PFSK-1 (cell line): ENCODE data around the gene C3orf38.

ENCODE experiments used
- POLR2AphosphoS5 ChIP-seq: IDR thresholded peaks from 2 replicates; pipeline ENCODE4 v1.6.1; 2012; ENCODE audit warnings: low read depth, mild to moderate bottlenecking, control low read depth, low read length, moderate library complexity
- SIN3A ChIP-seq: IDR thresholded peaks from 2 replicates; pipeline ENCODE4 v1.6.1; 2012; ENCODE audit warnings: mild to moderate bottlenecking, low read length, moderate library complexity, borderline replicate concordance; ENCODE audit not compliant: insufficient read depth
- TAF1 ChIP-seq: IDR thresholded peaks from 2 replicates; pipeline ENCODE4 v1.6.1; 2012; ENCODE audit warnings: low read length, control low read depth, borderline replicate concordance; ENCODE audit not compliant: insufficient read depth
- TF ChIP-seq, protein P1 (sequence below), 2 experiments: IDR thresholded peaks; 2 replicates each; pipeline versions ENCODE4 v1.6.1 to v1.8.0; 2011 to 2012; ENCODE audit warnings: low read depth in 2 of 2, low read length in 2 of 2, control low read depth in 1 of 2, inconsistent platforms in 1 of 2, mild to moderate bottlenecking in 1 of 2, moderate library complexity in 1 of 2; ENCODE audit not compliant: insufficient read depth in 1 of 2

GRCh38 chr3:88151358-88151757, 1.6 kb downstream of the C3orf38 start:
- TF ChIP-seq POLR2AphosphoS5 (no peak), SIN3A (no peak), TAF1 (no peak)
- TF ChIP-seq, protein P1, sequence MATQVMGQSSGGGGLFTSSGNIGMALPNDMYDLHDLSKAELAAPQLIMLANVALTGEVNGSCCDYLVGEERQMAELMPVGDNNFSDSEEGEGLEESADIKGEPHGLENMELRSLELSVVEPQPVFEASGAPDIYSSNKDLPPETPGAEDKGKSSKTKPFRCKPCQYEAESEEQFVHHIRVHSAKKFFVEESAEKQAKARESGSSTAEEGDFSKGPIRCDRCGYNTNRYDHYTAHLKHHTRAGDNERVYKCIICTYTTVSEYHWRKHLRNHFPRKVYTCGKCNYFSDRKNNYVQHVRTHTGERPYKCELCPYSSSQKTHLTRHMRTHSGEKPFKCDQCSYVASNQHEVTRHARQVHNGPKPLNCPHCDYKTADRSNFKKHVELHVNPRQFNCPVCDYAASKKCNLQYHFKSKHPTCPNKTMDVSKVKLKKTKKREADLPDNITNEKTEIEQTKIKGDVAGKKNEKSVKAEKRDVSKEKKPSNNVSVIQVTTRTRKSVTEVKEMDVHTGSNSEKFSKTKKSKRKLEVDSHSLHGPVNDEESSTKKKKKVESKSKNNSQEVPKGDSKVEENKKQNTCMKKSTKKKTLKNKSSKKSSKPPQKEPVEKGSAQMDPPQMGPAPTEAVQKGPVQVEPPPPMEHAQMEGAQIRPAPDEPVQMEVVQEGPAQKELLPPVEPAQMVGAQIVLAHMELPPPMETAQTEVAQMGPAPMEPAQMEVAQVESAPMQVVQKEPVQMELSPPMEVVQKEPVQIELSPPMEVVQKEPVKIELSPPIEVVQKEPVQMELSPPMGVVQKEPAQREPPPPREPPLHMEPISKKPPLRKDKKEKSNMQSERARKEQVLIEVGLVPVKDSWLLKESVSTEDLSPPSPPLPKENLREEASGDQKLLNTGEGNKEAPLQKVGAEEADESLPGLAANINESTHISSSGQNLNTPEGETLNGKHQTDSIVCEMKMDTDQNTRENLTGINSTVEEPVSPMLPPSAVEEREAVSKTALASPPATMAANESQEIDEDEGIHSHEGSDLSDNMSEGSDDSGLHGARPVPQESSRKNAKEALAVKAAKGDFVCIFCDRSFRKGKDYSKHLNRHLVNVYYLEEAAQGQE (IDR thresholded peaks at IDR 0.05; ENCODE audit: insufficient read depth in 1 of 2, low read depth in 2 of 2, low read length in 2 of 2) = no peak
